T-helper 2 cell (primary cell): Measurements from ENCODE around the gene SLC4A8.
"Not testable (repeated sequence)": the region's sequence is repeated elsewhere in the genome, so short reads cannot be mapped to it uniquely, and the experiment has no call there.

Experiments used
- DNase-seq, 5 experiments: peaks; one replicate each; pipeline versions ENCODE4 v3.0.0 to v3.0.0-alpha.2; 2012 to 2022

SLC4A8 gene

DNA sequence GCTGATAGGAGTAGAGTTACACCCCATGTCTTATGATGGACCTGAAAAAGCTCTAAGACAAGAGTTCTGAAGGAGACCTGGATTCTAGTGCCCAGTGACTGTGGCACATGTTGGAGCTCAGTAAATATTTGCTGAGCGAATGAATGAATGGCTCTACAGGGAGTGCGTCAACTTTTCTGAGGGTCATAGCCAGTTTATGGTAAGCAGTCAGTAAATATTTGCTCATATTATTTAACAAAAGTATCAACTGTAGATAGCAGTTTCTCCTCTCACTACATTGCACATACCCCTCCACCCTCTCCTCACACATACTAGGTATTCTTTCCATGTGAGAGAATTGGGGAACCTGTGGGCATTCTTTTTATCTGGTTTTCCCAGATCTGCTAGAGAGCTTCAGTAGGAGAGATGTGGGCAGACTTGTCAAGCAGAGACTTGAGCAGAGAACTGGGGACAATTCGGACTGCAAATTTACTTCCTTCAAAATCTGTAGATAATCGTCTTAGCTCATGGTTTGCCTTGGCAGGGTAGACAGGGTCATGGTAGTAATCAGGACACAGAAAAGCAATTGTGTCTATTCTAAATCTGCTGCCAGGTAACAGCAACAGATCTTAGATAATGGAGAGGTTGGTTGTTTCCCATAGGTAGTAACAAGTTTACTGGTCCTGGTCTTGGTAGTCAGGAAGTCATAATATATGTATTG lies 5.7 kb downstream of the SLC4A8 start:
- DNase-seq, result no peak

DNA sequence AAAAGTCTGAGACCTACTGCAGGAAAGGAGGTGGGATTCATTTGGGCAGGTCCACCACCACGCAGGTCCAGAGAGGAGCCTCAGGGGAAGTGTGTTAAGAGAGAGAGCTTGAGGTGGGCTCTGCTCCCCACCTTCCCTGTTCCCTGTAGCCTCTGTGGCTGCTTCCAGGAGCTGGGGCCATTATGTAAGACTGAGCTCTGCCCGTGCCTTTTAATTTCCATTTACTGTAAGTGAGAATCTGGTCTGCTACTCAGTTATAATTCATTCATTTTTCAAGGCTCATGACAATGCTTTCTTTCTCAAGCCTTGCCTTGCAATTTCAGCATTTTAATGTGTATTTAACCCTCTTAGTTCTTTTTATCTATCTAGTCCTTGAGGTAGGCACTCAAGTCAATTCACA lies 8.3 kb downstream of the SLC4A8 start:
- no peak for DNase-seq

DNA sequence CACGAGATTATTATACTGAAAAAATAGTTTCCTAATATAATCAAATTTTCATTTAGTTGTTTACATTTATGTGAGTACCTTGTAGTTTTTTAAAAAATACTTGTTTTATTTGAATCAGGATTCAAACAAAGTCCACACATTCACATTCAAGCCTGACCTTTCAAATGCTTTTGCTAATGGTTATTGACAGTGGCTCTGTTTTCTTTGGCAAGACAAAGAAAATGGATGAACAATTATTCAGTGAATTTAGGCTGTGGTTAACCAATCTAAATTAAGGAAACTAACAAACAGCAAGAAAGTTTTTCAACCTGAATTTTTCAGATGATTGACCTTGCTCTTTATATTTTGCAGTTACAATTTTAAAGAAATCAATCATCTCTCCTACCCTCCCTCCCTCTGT lies 9.7 kb downstream of the SLC4A8 start:
- DNase-seq, result no peak

DNA sequence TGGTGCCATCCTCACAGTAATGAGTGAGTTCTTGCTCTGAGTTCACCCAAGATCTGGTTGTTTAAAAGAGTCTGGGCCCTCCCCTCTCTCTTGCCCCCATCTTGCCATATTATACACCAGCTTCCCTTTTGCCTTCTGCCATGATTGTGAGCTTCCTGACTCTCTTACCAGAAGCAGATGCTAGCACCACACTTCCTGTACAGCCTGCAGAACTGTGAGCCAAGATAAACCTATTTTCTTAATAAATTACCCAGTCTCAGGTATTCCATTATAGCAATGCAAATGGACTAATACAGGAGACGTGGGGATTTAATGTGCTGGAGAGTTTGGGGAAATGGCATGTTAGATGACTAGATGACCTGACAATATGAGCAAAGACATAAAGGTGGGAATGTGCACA lies 12.8 kb downstream of the SLC4A8 start:
- no peak for DNase-seq

DNA sequence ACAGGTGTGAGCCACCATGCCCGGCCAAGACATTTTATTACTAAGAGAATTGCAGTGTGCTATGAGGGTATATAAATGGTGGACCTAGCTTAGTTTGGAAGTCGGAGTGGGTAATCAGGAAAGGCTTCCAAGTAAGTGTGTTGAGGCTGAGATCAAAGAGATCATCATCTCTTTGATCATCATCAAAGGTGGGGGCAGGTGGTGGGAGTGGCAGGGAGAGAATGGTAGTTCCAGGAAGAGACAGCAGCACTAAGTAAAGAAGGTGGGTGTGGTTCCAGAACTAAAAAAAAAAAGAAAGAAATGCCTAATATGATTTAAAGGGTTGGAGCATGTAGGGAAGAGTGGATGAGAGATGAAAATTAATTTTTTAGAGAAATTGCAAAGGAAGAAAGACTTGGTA lies 14.7 kb downstream of the SLC4A8 start:
- no peak for DNase-seq

DNA sequence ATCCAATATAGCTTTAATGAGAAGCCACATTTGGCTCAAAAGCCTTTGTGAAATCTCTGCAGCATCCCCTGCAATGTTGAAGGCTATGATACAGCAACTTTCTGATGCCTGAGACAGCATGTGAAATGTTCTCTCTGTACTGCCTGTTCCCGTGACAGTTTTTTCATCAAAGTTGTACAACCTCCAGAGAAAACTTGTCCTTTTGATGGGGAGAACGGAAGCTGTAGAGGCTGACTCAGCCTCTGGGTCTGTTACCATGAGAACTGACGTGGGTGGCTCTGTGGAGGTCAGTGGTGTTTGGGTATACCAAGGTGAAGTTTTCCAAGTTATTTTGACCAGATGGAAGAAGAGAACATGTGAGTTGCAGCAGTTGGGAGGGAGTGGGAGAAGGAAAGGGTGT lies 17.0 kb downstream of the SLC4A8 start:
- DNase-seq, result no peak

DNA sequence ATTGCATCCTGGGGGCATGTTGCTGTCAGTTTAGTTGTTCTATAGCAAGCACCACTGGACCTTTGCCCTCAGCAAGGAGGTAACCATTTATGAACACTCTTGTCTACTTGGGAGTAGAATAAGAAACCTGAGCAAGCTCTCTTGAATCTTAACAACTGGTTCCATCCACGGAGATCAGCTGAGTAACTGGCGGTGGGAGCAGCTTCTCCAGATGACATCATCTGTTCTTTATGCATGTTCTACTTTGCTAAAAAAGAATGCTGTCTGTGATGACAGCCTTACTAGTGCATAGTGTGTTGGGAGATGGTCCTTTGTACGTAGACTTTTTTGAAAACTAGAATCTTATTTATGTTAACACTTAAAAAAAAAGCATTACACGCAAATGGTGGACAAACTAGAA lies 17.7 kb downstream of the SLC4A8 start:
- DNase-seq, result no peak

DNA sequence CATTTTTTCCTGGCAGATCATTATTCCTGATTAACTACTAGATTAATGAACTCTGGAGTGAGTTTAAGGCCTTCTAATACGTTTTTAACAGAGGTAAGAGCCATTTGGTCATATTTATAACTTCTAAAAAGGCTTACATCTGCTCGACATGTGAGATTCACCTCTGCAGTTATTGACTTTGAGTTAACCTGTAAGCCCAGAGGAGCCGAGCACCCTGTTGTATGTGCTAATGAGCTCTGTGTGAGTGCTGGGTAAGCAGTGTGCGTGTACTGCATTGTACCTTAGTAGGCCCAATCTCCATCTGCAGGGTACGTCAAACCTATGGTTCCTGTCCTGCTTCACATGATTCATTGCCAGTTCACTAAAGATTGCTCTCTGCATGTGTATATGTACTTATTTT lies 18.9 kb downstream of the SLC4A8 start:
- no peak for DNase-seq

DNA sequence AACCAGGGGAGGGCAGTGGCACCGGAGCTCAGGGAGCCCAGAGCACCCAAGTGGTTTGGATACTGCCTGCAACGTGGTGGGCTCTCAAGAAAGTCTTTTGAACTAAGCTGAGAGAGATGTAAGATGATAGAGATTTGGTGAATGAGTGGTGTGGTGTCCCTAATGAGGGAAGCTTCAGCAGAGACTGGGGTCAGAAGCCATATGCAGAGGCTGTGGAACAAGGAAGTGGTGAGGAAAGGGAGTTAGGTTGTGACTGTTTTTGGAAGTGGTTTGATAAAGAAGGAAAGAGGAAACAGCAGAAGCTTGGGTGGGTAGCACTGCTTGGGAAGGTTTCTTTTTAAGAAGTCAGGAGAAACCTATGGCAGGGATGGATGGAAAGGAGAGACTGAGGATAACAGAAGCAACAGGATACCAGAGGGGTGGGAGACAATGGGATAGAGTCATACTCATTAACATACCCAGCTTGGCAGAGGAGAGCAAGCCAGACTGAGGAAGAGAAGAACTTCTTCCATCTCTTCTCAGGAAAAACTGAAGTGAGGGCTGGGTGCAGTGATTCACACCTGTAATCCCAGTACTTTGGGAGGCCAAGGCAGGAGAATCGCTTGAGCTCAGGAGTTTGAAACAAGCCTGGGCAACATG lies 24.1 kb downstream of the SLC4A8 start:
- DNase-seq, result no peak

DNA sequence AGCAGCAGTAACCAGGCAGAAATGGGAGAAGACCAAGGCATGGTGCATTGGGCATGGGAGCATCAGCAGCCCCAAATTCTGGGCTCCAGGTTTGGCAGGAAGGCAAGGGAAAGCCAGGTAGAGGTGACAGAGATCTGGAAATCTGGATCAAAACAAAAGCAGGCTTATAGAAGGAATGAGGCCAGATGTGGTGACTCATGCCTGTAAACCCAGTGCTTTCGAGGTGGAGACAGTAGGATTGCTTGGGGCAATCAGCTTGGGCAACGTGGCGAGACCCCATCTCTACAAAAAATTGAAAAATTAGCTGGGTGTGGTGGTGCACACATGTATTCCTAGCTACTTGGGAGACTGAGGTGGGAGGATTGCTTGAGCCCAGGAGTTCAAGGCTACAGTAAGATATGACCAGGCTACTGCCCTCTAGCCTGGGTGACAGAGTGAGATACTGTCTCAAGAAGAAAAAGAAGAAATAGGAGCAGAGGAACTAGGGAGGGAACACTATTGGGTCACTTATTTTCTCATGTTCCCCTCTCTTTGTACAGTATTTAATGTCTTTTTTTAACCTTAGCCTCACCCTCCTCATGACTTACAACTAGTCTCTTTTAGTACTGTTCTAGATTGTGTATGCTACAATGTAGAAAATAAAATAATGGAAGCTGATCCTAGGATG lies 25.1 kb downstream of the SLC4A8 start:
- no peak for DNase-seq

DNA sequence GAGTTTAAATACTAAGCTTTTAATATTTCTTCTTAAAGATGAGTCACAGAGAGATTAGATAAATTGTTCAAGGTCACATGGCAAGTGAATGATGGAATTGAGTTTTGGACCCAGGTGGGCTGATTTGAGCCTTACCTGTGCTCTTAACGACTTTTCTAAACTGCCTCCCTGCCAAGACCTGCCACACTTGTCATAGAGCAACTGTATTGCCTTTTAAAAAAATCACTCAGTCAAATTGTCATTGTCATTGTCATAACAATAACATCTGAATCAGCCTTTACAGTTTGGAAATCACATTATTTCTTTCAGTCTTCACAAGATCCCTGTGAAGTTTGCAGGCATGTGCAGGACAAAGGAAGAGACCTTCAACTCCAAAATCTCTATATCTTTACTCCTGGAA lies 25.7 kb downstream of the SLC4A8 start:
- no peak for DNase-seq

DNA sequence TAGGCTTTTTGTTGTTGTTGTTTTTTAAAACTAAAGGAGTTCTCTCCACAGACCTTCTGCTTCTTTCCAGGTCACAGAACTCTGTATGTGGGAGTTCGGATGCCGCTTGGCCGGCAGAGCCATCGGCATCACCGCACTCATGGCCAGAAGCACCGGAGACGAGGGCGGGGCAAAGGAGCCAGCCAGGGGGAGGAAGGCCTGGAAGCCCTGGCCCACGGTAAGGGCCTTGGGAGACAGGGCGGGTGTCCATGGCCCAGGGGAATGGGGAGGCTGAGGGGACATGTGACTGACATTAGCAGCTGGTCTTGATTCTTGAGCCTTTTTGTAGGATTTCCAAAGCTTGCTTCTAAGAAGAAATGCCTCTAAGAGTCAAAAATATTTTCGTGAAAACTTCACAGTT lies 26.2 kb downstream of the SLC4A8 start:
- DNase-seq, result no peak

DNA sequence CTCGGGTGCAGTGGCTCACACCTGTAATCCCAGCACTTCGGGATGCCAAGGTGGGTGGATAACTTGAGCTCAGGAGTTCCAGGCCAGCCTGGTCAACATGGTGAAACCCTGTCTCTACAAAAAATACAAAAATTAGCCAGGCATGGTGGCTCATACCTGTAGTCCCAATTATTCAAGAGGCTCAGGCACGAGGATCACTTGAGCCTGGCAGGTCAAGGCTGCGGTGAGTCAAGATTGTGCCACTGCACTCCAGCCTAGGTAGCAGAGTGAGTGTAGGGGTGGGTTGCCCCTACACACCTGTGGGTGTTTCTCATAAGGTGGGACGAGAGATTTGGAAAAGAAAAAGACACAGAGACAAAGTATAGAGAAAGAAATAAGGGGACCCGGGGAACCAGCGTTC lies 29.4 kb downstream of the SLC4A8 start:
- not testable (repeated sequence) for DNase-seq

DNA sequence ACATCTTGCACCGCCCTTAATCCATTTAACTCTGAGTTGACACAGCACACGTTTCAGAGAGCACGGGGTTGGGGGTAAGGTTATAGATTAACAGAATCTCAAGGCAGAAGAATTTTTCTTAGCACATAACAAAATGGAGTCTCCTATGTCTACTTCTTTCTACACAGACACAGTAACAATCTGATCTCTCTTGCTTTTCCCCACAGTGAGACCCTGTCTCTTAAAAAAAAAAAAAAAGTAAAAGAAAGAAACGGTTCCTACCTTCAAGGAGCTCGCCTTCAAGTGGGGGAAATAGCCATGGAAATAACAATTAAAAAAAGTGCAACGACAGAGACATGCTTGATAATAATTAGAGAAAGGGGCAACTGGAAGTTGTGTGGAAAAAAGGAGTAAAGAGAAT lies 30.4 kb downstream of the SLC4A8 start:
- DNase-seq, result not testable (repeated sequence)

DNA sequence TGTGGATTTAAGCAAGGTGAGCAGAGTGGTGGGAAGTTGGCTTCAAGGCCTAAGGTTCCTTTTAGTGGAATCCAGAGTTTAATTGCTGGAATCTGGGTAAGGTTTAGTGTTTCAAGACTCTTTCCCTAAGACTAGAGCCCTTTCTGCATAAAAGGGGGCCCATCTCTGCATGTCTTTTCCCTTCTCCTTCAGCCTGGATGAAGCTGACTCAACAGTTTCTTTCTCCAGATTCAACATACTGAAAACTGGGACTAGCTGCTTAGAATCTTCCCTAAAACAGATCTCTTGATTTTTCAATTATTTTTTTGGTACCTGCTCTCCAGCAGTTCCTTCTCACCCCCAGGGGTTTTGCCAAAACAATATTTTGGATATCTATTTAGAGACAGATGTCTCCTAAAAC lies 34.0 kb downstream of the SLC4A8 start:
- DNase-seq, result no peak

DNA sequence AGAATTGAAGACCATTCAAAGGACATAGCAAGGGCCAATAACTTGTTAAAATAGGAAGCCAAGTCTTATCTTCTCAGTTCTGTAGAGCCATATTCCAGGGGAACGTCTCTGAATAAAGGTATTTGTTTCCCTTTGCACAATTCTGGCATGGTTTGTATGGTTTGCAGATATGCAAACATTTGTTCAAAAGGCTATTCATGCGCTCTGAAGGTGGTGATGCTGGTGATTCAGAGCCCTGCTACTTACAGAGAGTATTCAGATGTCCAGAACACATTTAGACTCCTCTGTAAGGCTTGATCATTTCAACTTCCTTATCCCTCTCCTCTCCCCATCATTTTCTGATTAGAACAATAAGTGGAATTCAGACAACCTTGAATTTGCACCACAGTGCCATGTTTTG lies 35.9 kb downstream of the SLC4A8 start:
- no peak for DNase-seq

DNA sequence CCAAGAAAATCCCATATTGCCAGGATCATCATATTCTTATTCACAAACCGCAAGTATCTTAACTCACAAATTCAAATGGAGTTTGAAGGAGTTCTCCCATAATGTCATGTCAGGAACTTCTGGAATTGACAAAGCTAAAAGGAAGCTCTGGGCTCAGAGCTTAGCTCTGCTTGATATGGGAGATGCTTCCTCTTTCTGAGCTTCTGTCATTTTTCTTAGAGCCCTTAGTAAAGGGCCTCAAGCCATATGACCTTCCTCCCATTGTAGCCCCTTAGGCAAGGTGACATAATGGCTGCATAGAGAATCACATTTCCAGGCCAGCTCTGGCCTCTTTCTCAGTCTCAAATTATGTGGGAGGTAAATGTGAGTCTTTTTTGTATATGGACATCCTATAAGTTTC lies 40.9 kb downstream of the SLC4A8 start:
- DNase-seq, result no peak

DNA sequence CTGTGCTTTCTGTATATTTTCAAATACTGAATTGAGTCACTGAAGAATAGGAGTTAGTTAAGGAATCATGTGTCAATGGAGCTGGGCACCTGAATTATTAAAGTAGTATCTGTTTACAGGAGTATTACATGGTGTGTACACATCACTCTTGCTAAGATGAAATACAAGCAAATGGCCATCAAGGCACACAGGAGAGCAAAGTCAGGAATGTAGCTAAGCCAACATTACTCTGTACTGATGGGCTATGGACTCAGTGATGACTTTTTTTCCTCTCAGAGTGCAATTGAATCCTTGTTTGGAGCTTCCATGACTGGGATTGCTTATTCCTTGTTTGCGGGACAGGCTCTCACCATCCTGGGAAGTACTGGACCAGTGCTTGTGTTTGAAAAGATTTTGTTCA lies 45.5 kb downstream of the SLC4A8 start:
- DNase-seq, result no peak

DNA sequence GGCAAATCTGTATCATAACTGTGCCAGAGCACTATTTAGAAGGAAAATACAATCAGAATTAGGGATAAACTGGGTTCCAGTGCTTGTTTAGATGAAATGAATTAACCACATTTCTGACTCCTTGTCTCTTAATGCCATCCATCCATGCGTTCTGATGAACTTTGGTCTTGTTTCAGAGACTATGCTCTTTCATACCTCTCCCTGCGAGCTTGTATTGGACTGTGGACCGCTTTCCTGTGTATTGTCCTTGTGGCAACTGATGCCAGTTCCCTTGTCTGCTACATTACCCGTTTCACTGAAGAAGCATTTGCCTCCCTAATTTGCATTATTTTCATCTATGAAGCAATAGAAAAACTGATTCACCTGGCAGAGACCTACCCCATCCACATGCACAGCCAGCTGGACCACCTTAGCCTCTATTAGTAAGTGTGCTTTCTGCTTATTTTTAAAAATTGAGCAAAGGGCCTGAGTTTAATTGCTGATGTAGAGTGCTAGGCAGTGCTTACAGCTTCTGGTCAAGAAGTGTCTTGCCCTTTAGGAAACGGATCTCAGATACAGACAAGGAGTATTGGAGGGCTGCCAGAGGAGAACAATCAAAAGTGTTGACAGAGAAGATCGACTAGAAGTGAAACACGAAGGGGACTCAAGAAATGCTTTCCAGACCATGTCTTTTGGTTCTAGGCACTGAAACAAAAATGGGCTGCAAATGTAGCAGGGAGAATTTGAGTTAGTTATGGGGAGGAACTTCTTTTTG lies 46.7 kb downstream of the SLC4A8 start:
- DNase-seq, result no peak

DNA sequence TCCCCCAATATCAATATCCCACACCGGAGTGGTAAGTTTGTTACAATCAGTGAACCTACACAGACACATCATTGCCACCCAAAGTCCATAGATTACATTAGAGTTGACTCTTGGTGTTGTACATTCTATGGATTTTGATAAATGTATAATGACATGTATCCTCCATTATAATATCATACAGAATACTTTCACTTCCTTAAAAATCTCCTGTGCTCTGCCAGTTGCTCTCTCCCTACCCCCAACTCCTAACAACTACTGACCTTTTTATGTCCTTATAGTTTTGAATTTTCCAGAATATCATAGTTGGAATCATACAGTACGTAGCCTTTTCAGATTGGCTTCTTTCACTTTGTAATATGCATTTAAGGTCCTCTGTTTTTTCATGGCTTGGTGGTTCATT lies 48.4 kb downstream of the SLC4A8 start:
- no peak for DNase-seq

DNA sequence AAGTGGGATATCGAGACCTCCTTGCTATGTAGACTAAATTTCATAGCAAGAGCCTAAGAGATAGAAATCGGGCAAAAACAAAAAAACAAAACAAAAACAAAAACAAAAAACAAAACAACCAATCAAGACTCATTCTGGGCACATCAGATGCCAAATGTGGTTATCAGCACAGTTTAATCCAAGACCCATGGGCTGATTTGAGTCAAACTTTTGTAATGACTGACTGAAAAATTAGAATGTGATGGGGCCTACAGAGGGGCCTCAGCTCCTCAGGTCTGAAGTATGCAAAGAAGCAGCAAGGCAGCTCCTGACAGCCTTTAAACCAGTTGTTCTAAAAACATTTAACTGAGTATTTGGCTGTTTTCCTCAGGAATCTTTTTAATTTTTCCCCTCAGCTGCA lies 49.3 kb downstream of the SLC4A8 start:
- DNase-seq, result peak in 1 of 5 experiments; percentile 76

DNA sequence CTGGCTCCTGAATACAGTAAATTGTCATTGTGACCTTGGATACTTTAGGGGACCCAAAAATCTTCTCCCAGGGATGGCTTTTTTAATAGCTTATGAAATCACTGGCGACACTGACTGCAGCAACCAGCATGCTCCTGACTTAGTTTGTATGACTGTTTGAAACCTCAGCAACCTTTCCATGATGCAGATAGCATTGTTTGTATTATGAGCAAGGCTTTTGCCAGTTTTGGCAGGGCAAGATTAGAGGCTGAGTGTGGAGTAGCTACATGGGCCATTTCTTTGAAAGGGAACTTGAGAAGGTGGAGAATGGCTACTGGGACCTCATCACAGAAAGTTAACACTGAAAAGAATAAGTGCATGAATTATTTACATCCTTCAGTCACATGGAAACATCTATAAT lies 50.9 kb downstream of the SLC4A8 start:
- no peak for DNase-seq

DNA sequence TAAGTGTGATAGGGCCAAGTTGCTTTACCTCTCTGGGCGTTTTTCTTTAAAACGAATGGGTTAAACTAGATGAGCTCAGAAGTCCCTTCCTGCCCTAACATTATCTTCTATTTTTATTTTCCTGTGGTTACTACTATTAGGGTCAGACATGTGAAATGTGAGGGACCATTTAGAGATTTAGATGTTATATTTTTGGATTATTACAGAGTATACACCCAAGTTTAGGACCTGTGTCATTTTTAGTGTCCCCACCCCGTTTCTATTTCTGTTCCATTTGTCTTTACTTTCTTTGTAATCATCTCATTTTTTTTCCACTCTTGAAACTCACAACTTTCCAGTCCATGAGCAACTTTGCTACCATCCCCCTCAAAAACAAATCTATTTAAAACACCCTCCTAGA lies 56.3 kb downstream of the SLC4A8 start:
- DNase-seq, result no peak
